Stimulated activated CD8-positive, alpha-beta memory T cell treated with anti-CD3 and anti-CD28 coated beads, Interleukin-2, amount 100 ng/mL, for 48 hours (primary cell): ENCODE results near the gene UBE2L3.
"Not testable (repeated sequence)": the region's sequence is repeated elsewhere in the genome, so short reads cannot be mapped to it uniquely, and the experiment has no call there.

Experiments
- DNase-seq, 2 donors: peaks; one replicate each; pipeline ENCODE4 v3.0.0-alpha.2; 2020; ENCODE audit warnings: low read depth in 2 of 2

UBE2L3 gene

GRCh38 chr22:21628386-21629254 lies 61.1 kb downstream of the UBE2L3 start:
- no peak for DNase-seq

- peak; percentile 94 to 96 for DNase-seq
Observed at GRCh38 chr22:21629255-21630149, 62.0 kb downstream of the UBE2L3 start, which contains the start of gene YDJC. YDJC (minus strand) TSS chr22:21630022; CDS start chr22:21630014, 8 bp downstream.

- no peak for DNase-seq
Observed at GRCh38 chr22:21631025-21631424, 63.5 kb downstream of the UBE2L3 start.

GRCh38 chr22:21632237-21632895 lies 64.9 kb downstream of the UBE2L3 start, which contains the start of gene CCDC116:
CCDC116 (plus strand) TSS chr22:21632760; CDS start chr22:21633182, 422 bp downstream.
- peak; percentile 60 to 63 for DNase-seq

- no peak for DNase-seq
Observed at GRCh38 chr22:21632931-21633330, 65.4 kb downstream of the UBE2L3 start.

- no peak for DNase-seq
Observed at GRCh38 chr22:21633481-21633880, 66.0 kb downstream of the UBE2L3 start.

- DNase-seq: no peak
Observed at GRCh38 chr22:21634081-21634480, 66.6 kb downstream of the UBE2L3 start.

- DNase-seq: no peak
Observed at GRCh38 chr22:21634844-21635243, 67.3 kb downstream of the UBE2L3 start.

- no peak for DNase-seq
Observed at GRCh38 chr22:21635771-21636510, 68.4 kb downstream of the UBE2L3 start.

GRCh38 chr22:21636629-21637218 lies 69.2 kb downstream of the UBE2L3 start:
- DNase-seq: no peak

- DNase-seq: not testable (repeated sequence)
Observed at GRCh38 chr22:21637450-21637849, 69.9 kb downstream of the UBE2L3 start.

GRCh38 chr22:21639359-21639758 lies 71.8 kb downstream of the UBE2L3 start:
- DNase-seq: no peak

- no peak for DNase-seq
Observed at GRCh38 chr22:21640810-21641209, 73.3 kb downstream of the UBE2L3 start.

- no peak for DNase-seq
Observed at GRCh38 chr22:21641417-21641788, 73.9 kb downstream of the UBE2L3 start.

GRCh38 chr22:21641789-21642583 lies 74.5 kb downstream of the UBE2L3 start, which contains the start of gene SDF2L1:
SDF2L1 (plus strand) TSS chr22:21642302; CDS start chr22:21642337, 35 bp downstream.
- peak; percentile 96 to 98 for DNase-seq

GRCh38 chr22:21642584-21643448 lies 75.3 kb downstream of the UBE2L3 start:
- peak; percentile 36 to 46 for DNase-seq

- DNase-seq: no peak
Observed at GRCh38 chr22:21643533-21644357, 76.2 kb downstream of the UBE2L3 start.

- DNase-seq: not testable (repeated sequence)
Observed at GRCh38 chr22:21645513-21645912, 78.0 kb downstream of the UBE2L3 start.
